ENCODE measurements around the gene MAP3K21. TPM values are rescaled to one million over a fixed set of nuclear protein-coding genes. Genes with fewer than 3 reads are reported as not detected.

MAP3K21 gene
- total and polyA plus RNA-seq, 2 donors (not counting 1 experiment from before 2014, with no cell fraction given), result 0.07 to 0.17 TPM

GRCh38 chr1:233336554-233337456, 9.3 kb downstream of the MAP3K21 start:
- H3K27me3 ChIP-seq (ENCODE audit: control insufficient read depth, insufficient read depth, low read length), result no peaks in the 10 kb centered on the region
- H3K4me3 ChIP-seq (replicated peaks in 1 of 4; ENCODE audit: control extremely low read depth in 1 of 4, insufficient read depth in 1 of 4, low read depth in 3 of 4, low read length in 4 of 4), result no peak overlapping the region
- H3K9ac ChIP-seq (ENCODE audit: insufficient read depth, low read length), result no peak overlapping the region
- no peak overlapping the region for H3K4me2 ChIP-seq (ENCODE audit: extremely low read depth, insufficient read depth, low read length)
- no peaks in the 10 kb centered on the region for H3K79me2 ChIP-seq (ENCODE audit: control insufficient read depth, insufficient read depth, low read length)
- H3K27ac ChIP-seq (ENCODE audit: insufficient read depth, low read length), result no peak overlapping the region
- TF ChIP-seq, protein P1, sequence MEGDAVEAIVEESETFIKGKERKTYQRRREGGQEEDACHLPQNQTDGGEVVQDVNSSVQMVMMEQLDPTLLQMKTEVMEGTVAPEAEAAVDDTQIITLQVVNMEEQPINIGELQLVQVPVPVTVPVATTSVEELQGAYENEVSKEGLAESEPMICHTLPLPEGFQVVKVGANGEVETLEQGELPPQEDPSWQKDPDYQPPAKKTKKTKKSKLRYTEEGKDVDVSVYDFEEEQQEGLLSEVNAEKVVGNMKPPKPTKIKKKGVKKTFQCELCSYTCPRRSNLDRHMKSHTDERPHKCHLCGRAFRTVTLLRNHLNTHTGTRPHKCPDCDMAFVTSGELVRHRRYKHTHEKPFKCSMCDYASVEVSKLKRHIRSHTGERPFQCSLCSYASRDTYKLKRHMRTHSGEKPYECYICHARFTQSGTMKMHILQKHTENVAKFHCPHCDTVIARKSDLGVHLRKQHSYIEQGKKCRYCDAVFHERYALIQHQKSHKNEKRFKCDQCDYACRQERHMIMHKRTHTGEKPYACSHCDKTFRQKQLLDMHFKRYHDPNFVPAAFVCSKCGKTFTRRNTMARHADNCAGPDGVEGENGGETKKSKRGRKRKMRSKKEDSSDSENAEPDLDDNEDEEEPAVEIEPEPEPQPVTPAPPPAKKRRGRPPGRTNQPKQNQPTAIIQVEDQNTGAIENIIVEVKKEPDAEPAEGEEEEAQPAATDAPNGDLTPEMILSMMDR (conservative IDR thresholded peaks at IDR 0.05 in 1 of 2, IDR thresholded peaks at IDR 0.05 in 1 of 2; ENCODE audit: low read depth in 1 of 2, low read length in 2 of 2), result no peak
- TF ChIP-seq EZH2 (IDR thresholded peaks at IDR 0.05; ENCODE audit: low read length, missing control alignments), result no peak
- H3K9me3 ChIP-seq (ENCODE audit: control insufficient read depth, insufficient read depth, low read depth, low read length), result no peaks in the 10 kb centered on the region
- no peaks in the 10 kb centered on the region for H3K4me1 ChIP-seq (ENCODE audit: control insufficient read depth, extremely low read depth, insufficient read depth, low read length)
- DNase-seq (ENCODE audit: low read depth in 2 of 2), result no peak
- H3K36me3 ChIP-seq (ENCODE audit: control insufficient read depth, insufficient read depth, low read length), result no peaks in the 10 kb centered on the region
- no peaks in the 10 kb centered on the region for H4K20me1 ChIP-seq (ENCODE audit: control insufficient read depth, extremely low read depth, insufficient read depth, low read length)
- H2AFZ ChIP-seq (ENCODE audit: low read length), result no peak overlapping the region

DNA sequence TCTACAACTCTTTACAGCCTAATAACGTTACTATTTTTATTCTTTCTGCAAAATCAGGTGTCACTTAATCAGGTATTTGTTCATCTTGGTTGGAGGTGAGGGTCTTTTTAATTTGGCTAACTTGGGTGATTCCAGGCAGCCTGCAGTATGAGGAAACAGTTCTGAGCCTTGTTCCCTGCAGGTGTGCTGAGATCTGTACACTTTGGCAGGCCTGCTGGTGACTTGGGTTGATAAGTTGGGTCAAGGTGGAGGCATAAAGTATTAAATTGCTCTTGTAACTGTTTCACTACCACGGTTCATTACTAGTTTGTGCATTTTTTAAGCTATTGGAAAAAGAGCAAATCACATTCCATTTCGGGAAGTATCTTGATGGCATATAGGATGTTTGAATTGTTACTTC, 10.0 kb downstream of the MAP3K21 start:
- no peak overlapping the region for H3K4me3 ChIP-seq (replicated peaks in 1 of 4; ENCODE audit: control extremely low read depth in 1 of 4, insufficient read depth in 1 of 4, low read depth in 3 of 4, low read length in 4 of 4)
- no peak overlapping the region for H2AFZ ChIP-seq (ENCODE audit: low read length)
- no peaks in the 10 kb centered on the region for H4K20me1 ChIP-seq (ENCODE audit: control insufficient read depth, extremely low read depth, insufficient read depth, low read length)
- H3K27ac ChIP-seq (ENCODE audit: insufficient read depth, low read length), result no peak overlapping the region
- no peak overlapping the region for H3K9ac ChIP-seq (ENCODE audit: insufficient read depth, low read length)
- H3K79me2 ChIP-seq (ENCODE audit: control insufficient read depth, insufficient read depth, low read length), result no peaks in the 10 kb centered on the region
- no peaks in the 10 kb centered on the region for H3K9me3 ChIP-seq (ENCODE audit: control insufficient read depth, insufficient read depth, low read depth, low read length)
- no peaks in the 10 kb centered on the region for H3K4me1 ChIP-seq (ENCODE audit: control insufficient read depth, extremely low read depth, insufficient read depth, low read length)
- TF ChIP-seq, protein P1 (conservative IDR thresholded peaks at IDR 0.05 in 1 of 2, IDR thresholded peaks at IDR 0.05 in 1 of 2; ENCODE audit: low read depth in 1 of 2, low read length in 2 of 2), result no peak
- TF ChIP-seq EZH2 (IDR thresholded peaks at IDR 0.05; ENCODE audit: low read length, missing control alignments), result no peak
- no peaks in the 10 kb centered on the region for H3K27me3 ChIP-seq (ENCODE audit: control insufficient read depth, insufficient read depth, low read length)
- no peaks in the 10 kb centered on the region for H3K36me3 ChIP-seq (ENCODE audit: control insufficient read depth, insufficient read depth, low read length)
- DNase-seq (ENCODE audit: low read depth in 2 of 2), result no peak
- H3K4me2 ChIP-seq (ENCODE audit: extremely low read depth, insufficient read depth, low read length), result no peak overlapping the region

DNA sequence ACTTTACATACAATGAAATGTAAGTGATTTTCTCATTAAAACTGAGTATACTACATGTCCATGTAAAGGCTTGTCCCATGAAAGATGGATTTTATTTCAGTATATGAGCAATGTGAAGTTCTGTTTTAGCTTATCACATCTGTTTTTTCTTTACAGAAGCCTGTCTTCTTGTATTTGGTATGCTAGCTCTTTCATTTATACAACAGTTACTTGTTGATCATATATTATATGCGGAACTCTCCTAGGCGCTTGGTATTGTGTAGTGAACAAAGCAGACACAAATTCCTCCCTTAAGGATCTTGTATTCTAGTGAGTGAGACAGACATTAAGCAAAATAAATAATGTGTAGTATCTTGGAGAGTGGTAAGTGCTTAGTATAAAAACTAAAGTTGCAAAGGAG, 10.6 kb downstream of the MAP3K21 start:
- Histone ChIP-seq H3K27me3 (ENCODE audit: control insufficient read depth, insufficient read depth, low read length) (no peaks in the 10 kb centered on the region), H3K4me3 (replicated peaks in 1 of 4; ENCODE audit: control extremely low read depth in 1 of 4, insufficient read depth in 1 of 4, low read depth in 3 of 4, low read length in 4 of 4) (no peak overlapping the region), H4K20me1 (ENCODE audit: control insufficient read depth, extremely low read depth, insufficient read depth, low read length) (no peaks in the 10 kb centered on the region), H3K4me1 (ENCODE audit: control insufficient read depth, extremely low read depth, insufficient read depth, low read length) (no peaks in the 10 kb centered on the region), H3K9me3 (ENCODE audit: control insufficient read depth, insufficient read depth, low read depth, low read length) (no peaks in the 10 kb centered on the region), H2AFZ (ENCODE audit: low read length) (no peak overlapping the region), H3K4me2 (ENCODE audit: extremely low read depth, insufficient read depth, low read length) (no peak overlapping the region), H3K36me3 (ENCODE audit: control insufficient read depth, insufficient read depth, low read length) (no peaks in the 10 kb centered on the region), H3K27ac (ENCODE audit: insufficient read depth, low read length) (no peak overlapping the region), H3K9ac (ENCODE audit: insufficient read depth, low read length) (no peak overlapping the region), H3K79me2 (ENCODE audit: control insufficient read depth, insufficient read depth, low read length) (no peaks in the 10 kb centered on the region)
- no peak for DNase-seq (ENCODE audit: low read depth in 2 of 2)
- TF ChIP-seq EZH2 (IDR thresholded peaks at IDR 0.05; ENCODE audit: low read length, missing control alignments), result no peak
- TF ChIP-seq, protein P1 (conservative IDR thresholded peaks at IDR 0.05 in 1 of 2, IDR thresholded peaks at IDR 0.05 in 1 of 2; ENCODE audit: low read depth in 1 of 2, low read length in 2 of 2), result no peak

Data from fibroblast of lung (primary cell).